Measurements from ENCODE around the gene TMEM186.
"Not testable (repeated sequence)": the region's sequence is repeated elsewhere in the genome, so short reads cannot be mapped to it uniquely, and the experiment has no call there.

GRCh38 chr16:8837594-8837993 lies 40.2 kb upstream of the TMEM186 start:
- not testable (repeated sequence) for TF ChIP-seq EZH2 (IDR thresholded peaks at IDR 0.05; ENCODE audit: low read depth, unreplicated experiment); ETS1 (IDR thresholded peaks at IDR 0.05); CTCF (conservative IDR thresholded peaks at IDR 0.05; ENCODE audit: low read depth in 2 of 2); CREB1 (CRISPR knock-in tag; IDR thresholded peaks at IDR 0.05; ENCODE audit: low read depth); NANOG (IDR thresholded peaks at IDR 0.05; ENCODE audit: borderline replicate concordance); POLR2AphosphoS5 (IDR thresholded peaks at IDR 0.05; ENCODE audit: low read depth); EZH2phosphoT487 (IDR thresholded peaks at IDR 0.05; ENCODE audit: unreplicated experiment)

Data from GM23338 (cell line).